Stimulated activated CD4-positive, alpha-beta T cell treated with anti-CD3 and anti-CD28 coated beads, TNF-alpha, amount 100 ng/mL, for 48 hours (primary cell): Measurements from ENCODE around the gene CDA.
"Not testable (repeated sequence)": the region's sequence is repeated elsewhere in the genome, so short reads cannot be mapped to it uniquely, and the experiment has no call there.

Experiments used
- DNase-seq, 3 donors: peaks; one replicate each; pipeline ENCODE4 v3.0.0-alpha.2; 2020; ENCODE audit warnings: low read depth in 3 of 3

Gene CDA

GRCh38 chr1:20586953-20587660 is 1.8 kb upstream of the CDA start:
- no peak for DNase-seq

- no peak for DNase-seq
Measured at GRCh38 chr1:20587661-20588053, 1.2 kb upstream of the CDA start.

DNA sequence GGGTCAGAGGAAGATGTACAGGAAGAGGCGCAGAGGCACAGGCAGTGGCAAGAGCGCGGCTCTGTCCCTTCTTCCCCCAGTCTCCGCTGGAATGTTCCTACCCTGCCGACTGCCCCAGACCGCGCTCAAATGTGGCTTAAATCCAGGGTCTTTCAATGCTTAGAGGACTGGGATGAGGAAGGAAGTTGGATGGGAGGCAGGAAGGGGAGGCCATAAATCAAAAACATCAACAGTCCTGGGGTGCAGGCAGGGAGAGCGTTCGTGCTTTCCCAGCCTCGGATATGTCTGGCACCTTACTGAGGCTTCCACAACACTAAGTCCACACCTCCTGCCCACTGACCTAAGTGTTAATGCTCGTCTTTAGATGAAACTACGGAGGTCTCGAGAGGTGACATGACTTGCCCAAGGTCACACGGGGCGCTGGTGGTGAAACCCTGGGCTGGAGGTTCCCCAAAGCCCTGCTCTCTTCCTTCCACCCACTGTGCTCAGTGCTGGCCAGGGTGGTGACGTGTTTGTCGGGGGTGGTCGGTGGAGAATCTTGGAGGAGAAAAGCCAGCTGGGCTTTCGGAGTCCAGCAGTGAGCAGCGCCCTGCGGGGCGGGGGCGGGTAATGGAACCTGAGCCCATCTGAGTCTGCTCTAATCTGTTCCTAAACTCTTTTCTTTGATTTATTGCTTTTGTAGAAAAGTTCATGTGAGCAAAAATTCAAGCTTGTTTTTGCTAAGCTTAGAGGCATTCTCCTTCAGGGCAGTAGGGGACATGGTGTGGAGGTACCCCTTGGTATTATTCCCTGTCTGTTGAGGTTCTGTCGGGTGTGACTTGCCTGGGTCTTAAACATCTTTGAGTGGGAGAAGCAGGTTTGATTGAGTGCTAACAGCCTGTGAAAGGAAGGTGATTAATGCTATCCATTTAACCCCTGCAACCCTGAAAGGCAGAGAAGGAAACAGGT is 708 bp downstream of the CDA start:
- no peak for DNase-seq

DNA sequence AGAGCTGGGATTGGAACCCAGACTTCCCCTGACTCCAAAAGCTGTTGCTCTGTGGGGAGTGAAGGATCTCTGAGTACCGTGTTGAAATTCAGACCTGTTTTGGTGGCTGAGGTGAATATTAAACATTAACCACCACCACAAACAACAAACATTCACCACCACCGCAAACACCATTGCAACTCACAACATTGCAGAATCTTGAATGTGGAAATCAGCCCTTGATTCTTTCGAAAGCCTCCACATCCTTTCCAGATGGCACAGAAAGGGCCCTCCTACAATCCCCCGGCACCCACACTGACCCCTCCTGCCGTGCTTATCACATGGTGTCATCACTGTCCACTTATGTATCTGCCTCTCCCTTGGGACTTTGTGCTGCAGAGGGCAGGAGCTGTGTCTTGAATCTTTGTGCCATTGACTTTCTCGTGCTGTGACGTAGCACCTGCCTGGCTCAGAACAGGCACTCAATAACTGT is 1.4 kb downstream of the CDA start:
- DNase-seq = no peak

GRCh38 chr1:20593756-20594155 is 4.9 kb downstream of the CDA start:
- no peak for DNase-seq

- DNase-seq = no peak
Measured at GRCh38 chr1:20594746-20595145, 5.8 kb downstream of the CDA start.

DNA sequence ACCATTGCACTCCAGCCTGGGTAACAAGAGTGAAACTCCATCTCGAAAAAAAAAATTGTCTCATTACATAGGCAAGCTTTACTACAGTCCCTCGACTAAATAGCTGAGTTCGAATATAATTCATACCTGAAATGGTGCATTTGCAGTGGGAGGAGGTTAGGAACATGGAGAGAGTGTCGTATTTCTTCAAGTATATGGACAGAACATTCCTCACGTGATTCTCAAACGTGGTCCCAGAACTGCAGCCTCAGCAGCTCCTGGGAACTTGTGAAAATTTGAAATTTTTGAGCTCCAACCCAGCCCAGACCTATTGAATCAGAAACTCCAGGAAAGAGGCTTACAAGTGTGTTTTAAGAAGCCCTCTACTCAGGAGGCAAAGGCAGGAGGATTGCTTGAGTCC is 7.2 kb downstream of the CDA start:
- DNase-seq = no peak

DNA sequence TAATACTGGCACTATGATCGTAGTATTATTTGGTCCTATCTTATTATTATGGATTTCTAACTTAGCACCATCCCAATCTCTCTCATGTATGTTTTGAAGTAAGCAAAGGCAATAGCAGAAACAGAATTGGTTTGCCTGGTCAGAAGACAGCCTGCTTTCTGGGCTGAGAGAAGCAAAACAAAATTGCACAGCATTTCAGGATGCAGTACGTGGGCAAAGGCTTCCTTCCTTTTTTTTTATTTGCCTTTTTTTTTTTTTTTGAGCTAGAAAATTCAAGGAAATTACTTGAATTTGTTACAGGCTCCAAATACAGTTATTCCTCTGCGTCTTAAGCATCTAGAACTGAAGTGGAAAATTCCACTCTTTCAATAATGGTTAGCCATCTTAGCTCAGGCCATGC is 8.8 kb downstream of the CDA start:
- no peak for DNase-seq

DNA sequence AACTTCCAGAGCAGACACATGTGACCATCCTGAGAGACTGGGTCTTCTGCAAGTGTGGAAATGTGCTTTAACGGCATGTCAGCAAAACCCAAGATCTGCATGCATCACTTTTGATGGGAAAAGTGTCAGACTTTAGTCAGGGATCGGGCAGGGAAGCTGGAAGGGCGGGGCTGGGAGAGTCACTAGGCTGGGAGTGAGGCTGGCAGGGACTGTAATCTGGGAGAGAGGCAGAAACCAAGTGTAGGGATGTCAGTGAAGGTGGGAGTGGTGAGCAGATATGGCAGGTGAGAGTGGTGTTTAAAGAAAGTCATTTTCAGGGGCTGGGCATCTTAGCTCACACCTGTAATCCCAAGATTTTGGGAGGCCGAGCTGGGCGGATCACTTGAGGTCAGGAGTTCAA is 11.3 kb downstream of the CDA start:
- DNase-seq = no peak

- DNase-seq = no peak
Measured at GRCh38 chr1:20601129-20601825, 12.4 kb downstream of the CDA start.

GRCh38 chr1:20602851-20603450 is 14.1 kb downstream of the CDA start:
- no peak for DNase-seq

DNA sequence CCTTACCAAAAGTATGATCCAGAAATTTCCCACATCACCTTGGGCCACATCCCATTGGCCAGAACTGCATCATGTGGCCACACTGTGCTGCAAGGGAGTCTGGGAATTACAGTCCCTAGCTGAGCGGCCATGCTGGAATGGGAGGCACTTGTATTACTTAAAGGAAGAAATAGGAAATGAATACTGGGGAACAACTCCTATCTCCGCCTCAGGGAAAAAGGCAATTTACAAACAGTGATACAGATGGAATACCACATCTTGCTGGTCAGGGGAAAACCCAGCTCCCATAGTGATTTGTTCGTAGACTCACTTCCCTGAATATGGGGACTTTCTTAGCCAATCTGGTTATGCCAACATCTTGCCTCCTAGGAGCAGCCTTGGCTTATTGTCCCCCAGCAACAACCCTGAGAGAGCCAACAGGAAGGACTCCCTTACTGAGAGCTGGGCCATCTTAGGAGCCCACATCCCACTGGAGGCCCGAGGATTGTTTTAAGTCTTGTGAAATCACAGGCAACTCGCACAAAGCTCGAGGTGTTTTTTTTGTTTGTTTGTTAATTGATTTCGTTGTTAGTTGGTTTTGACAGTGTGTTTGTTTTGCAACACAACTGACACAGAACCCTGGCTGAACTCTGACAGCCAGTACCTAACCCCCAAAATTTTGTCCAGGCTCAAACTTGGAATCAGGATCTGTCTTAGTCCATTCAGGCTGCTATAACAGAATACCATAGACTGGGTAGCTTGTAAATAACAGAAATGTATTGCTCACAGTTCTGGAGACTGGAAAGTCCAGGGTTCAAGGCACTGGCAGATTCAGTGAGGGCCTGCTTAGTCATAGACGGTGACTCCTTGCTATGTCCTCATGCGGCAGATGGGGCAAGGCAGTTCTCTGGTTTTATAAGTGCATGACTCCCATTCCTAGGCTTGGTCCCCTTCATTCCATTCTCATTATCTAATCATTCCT is 14.9 kb downstream of the CDA start:
- no peak for DNase-seq

DNA sequence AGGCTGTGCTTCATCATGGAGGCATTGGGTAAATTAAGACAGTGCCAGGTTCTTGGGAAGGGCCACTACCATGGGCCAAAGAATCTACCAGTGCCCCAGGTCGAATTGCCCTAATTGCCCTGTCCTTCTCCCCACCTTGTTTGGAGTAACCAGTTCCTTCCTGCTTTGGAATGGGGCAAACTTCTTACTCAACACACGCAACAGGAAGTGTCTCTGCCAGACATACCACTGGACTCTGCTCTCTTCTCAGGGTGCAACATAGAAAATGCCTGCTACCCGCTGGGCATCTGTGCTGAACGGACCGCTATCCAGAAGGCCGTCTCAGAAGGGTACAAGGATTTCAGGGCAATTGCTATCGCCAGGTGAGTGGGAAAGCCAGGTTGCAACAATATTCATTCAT is 15.8 kb downstream of the CDA start:
- no peak for DNase-seq

DNA sequence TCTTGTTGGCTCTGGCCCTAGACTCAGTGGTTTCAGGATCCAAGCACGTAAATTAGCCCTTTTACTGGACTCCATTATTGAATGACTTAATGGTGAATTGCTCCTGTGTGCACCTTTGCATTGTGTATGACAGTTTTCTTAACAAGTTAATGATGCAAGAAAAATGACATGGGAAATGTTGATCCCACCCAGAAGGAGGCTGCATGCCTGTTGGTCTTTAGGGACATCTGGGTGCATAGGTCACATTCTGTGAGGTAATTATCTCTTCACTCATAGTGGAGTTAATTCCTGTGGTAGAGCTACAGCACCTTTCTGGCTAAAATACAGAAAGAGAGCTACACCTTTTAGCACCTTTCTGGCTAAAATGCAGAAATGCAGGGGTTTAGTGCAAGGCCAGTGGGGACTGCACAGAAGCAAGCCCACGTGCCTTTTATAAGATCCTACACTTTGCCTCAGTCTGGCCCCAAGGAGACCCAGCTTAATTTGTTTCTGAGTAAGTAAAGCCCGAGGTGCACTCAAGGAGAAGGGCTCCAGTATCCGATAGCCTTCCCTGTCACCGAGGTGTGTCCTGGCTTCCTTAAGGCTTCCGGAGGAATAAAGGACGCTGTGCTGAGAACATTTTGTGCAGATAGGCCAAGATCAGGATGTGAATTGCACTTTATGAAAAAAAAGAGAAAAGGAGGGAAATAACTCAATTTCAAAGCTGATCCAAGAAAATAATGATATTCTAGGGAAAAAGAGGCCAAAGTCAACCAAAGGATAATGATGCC is 18.1 kb downstream of the CDA start:
- not testable (repeated sequence) for DNase-seq

GRCh38 chr1:20609541-20609940 is 20.6 kb downstream of the CDA start:
- DNase-seq = no peak

GRCh38 chr1:20610970-20611369 is 22.1 kb downstream of the CDA start:
- no peak for DNase-seq

GRCh38 chr1:20611652-20612051 is 22.8 kb downstream of the CDA start:
- DNase-seq = no peak

- DNase-seq = no peak
Measured at GRCh38 chr1:20612221-20612746, 23.4 kb downstream of the CDA start.

GRCh38 chr1:20614131-20614579 is 25.3 kb downstream of the CDA start:
- DNase-seq = no peak
